NCI-H82 (cell line): Measurements from ENCODE around the gene XPNPEP2.

Source experiments
- DNase-seq: peaks from one replicate; lab custom pipeline; 2025; lab: John Stamatoyannopoulos, UW

XPNPEP2 gene

GRCh38 chrX:129780441-129781105 lies 41.8 kb downstream of the XPNPEP2 start:
- no peak for DNase-seq

GRCh38 chrX:129781134-129781672 lies 42.4 kb downstream of the XPNPEP2 start:
- no peak for DNase-seq

- DNase-seq = no peak
These were observed 43.1 kb downstream of the XPNPEP2 start for GRCh38 chrX:129781680-129782495.

- DNase-seq = no peak
These were observed 43.9 kb downstream of the XPNPEP2 start for GRCh38 chrX:129782706-129783105.

- no peak for DNase-seq
These were observed 44.5 kb downstream of the XPNPEP2 start for GRCh38 chrX:129783291-129783713.

- no peak for DNase-seq
These were observed 45.6 kb downstream of the XPNPEP2 start for GRCh38 chrX:129784371-129784770.

- no peak for DNase-seq
These were observed 46.6 kb downstream of the XPNPEP2 start for GRCh38 chrX:129785160-129785947.

GRCh38 chrX:129786210-129786651 lies 47.5 kb downstream of the XPNPEP2 start:
- DNase-seq = no peak

- DNase-seq = no peak
These were observed 48.7 kb downstream of the XPNPEP2 start for GRCh38 chrX:129787336-129788055.

GRCh38 chrX:129788527-129788926 lies 49.7 kb downstream of the XPNPEP2 start:
- DNase-seq = no peak

GRCh38 chrX:129790146-129790545 lies 51.4 kb downstream of the XPNPEP2 start:
- DNase-seq = no peak

- no peak for DNase-seq
These were observed 52.0 kb downstream of the XPNPEP2 start for GRCh38 chrX:129790808-129791207.

- DNase-seq = no peak
These were observed 52.6 kb downstream of the XPNPEP2 start for GRCh38 chrX:129791336-129791735.

GRCh38 chrX:129791961-129792570 lies 53.3 kb downstream of the XPNPEP2 start:
- DNase-seq = no peak

GRCh38 chrX:129792586-129793291 lies 54.0 kb downstream of the XPNPEP2 start:
- DNase-seq = no peak

- no peak for DNase-seq
These were observed 54.9 kb downstream of the XPNPEP2 start for GRCh38 chrX:129793604-129794191.

GRCh38 chrX:129795584-129795983 lies 56.8 kb downstream of the XPNPEP2 start:
- DNase-seq = no peak

- DNase-seq = no peak
These were observed 58.6 kb downstream of the XPNPEP2 start for GRCh38 chrX:129797251-129797906.

GRCh38 chrX:129798456-129798855 lies 59.7 kb downstream of the XPNPEP2 start:
- no peak for DNase-seq

GRCh38 chrX:129798888-129799287 lies 60.1 kb downstream of the XPNPEP2 start:
- no peak for DNase-seq
